ENCODE results near the gene BCHE. TPM values are rescaled to one million over a fixed set of nuclear protein-coding genes. Genes with fewer than 3 reads are reported as not detected.

The BCHE gene
- total and polyA plus RNA-seq, 2 donors (not counting 3 experiments of a cell fraction or from before 2014, with no cell fraction given), result 0.27 to 0.66 TPM

DNA sequence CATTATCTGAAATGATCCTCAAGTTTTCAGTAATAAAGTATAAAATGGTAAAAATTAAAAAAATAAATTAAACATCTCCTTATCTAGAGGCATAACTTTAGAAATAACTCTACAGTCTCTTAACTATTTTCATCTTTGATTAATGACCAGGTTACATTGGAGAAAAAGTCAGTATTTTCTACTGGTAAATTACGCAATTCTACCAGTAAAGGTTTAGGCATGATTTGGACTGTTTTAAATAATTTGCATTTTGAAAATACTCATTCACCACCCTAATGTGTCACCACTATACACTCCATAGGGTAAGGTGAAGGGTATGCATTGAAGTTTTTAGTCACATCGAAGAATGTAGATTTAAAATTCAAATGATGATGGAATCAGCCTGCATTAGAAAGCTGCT is 45.9 kb upstream of the BCHE start:
- Histone ChIP-seq H3K27ac (ENCODE audit: insufficient read depth, low read depth, low read length) (no peak overlapping the region), H3K9me3 (replicated peaks; ENCODE audit: control insufficient read depth, insufficient read depth, low read length) (no peaks in the 10 kb centered on the region), H3K9ac (replicated peaks; ENCODE audit: extremely low read depth, insufficient read depth, low read length) (no peak overlapping the region), H3K9me1 (replicated peaks; ENCODE audit: control insufficient read depth, extremely low read depth, insufficient read depth, low read length) (no peaks in the 10 kb centered on the region), H4K20me1 (replicated peaks; ENCODE audit: control insufficient read depth, extremely low read depth, insufficient read depth, low read length) (no peaks in the 10 kb centered on the region), H2AFZ (ENCODE audit: low read depth, low read length) (no peak overlapping the region), H3K4me3 (replicated peaks in 1 of 3; ENCODE audit: insufficient read depth in 1 of 3, low read depth in 1 of 3, low read length in 3 of 3) (no peak overlapping the region), H3K4me2 (ENCODE audit: insufficient read depth, low read length) (no peak overlapping the region), H3K4me1 (ENCODE audit: control insufficient read depth, extremely low read depth, insufficient read depth, low read length) (no peaks in the 10 kb centered on the region), H3K79me2 (ENCODE audit: control insufficient read depth, insufficient read depth, low read length) (no peaks in the 10 kb centered on the region), H3K36me3 (ENCODE audit: control insufficient read depth in 2 of 2, extremely low read depth in 1 of 2, insufficient read depth in 2 of 2, low read length in 2 of 2) (no peaks in the 10 kb centered on the region), H3K27me3 (ENCODE audit: control insufficient read depth in 2 of 2, insufficient read depth in 2 of 2, low read length in 2 of 2) (no peaks in the 10 kb centered on the region)
- BruUV-seq (replicated peaks), result no TSS peak
- TF ChIP-seq EZH2 (IDR thresholded peaks at IDR 0.05; ENCODE audit: borderline replicate concordance, low read depth, low read length, severe bottlenecking), result no peak
- TF ChIP-seq, protein P1, sequence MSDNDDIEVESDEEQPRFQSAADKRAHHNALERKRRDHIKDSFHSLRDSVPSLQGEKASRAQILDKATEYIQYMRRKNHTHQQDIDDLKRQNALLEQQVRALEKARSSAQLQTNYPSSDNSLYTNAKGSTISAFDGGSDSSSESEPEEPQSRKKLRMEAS (IDR thresholded peaks at IDR 0.05; ENCODE audit: insufficient read depth, insufficient read length), result no peak
- TF ChIP-seq JUN (IDR thresholded peaks at IDR 0.05; ENCODE audit: borderline replicate concordance, insufficient read depth, insufficient read length, low read depth), result no peak
- no peak for TF ChIP-seq FOS (IDR thresholded peaks at IDR 0.05; ENCODE audit: borderline replicate concordance, insufficient read depth, low read length)
- no peak for TF ChIP-seq GATA2 (IDR thresholded peaks at IDR 0.05; ENCODE audit: insufficient read depth, insufficient read length, low read depth, low read length)
- TF ChIP-seq, protein P2, sequence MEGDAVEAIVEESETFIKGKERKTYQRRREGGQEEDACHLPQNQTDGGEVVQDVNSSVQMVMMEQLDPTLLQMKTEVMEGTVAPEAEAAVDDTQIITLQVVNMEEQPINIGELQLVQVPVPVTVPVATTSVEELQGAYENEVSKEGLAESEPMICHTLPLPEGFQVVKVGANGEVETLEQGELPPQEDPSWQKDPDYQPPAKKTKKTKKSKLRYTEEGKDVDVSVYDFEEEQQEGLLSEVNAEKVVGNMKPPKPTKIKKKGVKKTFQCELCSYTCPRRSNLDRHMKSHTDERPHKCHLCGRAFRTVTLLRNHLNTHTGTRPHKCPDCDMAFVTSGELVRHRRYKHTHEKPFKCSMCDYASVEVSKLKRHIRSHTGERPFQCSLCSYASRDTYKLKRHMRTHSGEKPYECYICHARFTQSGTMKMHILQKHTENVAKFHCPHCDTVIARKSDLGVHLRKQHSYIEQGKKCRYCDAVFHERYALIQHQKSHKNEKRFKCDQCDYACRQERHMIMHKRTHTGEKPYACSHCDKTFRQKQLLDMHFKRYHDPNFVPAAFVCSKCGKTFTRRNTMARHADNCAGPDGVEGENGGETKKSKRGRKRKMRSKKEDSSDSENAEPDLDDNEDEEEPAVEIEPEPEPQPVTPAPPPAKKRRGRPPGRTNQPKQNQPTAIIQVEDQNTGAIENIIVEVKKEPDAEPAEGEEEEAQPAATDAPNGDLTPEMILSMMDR (IDR thresholded peaks at IDR 0.05; ENCODE audit: extremely low read depth in 1 of 2, insufficient read depth in 1 of 2, low read depth in 1 of 2, low read length in 2 of 2), result no peak
- TF ChIP-seq POLR2AphosphoS5 (IDR thresholded peaks at IDR 0.05; ENCODE audit: insufficient read depth, low read depth, low read length), result no peak
- no peak for TF ChIP-seq MYC (IDR thresholded peaks at IDR 0.05; ENCODE audit: low read depth, low read length)
- TF ChIP-seq POLR2A (IDR thresholded peaks at IDR 0.05; ENCODE audit: low read depth, low read length), result no peak
- ChIA-PET CTCF (no interaction called here), POLR2A (no interaction called here)
- no peak for FAIRE-seq
- intact Hi-C loops (cut with micrococcal nuclease) (no loop called here), dilution Hi-C loops (cut with MboI; ENCODE audit: extremely low pct_ligation_motif_present, low sequenced_read_pairs) (no loop called here)
- no peak for DNase-seq (ENCODE audit: low read depth, low spot score)
